CD4-positive, alpha-beta T cell treated with Interleukin-17A for 1 hour (primary cell): ENCODE results near the gene FLYWCH1.

ENCODE experiments used
- DNase-seq: peaks from one replicate; pipeline ENCODE4 v3.0.0-alpha.2; 2020

Gene FLYWCH1

DNA sequence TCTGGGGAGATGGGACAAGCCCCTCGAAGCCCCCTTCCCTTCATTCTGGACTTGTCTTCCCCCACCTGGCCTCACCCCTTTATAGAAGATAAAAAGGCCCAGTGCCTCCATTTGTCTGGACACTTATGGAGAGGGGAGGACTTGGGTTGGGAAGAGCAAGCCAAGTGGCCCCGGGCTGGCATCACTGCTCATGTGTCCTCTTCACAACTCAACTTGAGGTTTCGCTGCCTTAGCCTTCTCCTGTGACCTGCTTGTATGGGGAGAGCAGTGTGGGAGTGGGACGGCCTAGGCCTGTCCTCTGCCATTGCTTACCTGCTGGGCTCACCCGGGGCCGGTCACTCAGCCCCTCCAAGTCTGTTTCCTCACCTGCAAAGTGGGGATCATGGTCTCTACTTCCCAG, 58.8 kb downstream of the FLYWCH1 start:
- DNase-seq, result no peak

DNA sequence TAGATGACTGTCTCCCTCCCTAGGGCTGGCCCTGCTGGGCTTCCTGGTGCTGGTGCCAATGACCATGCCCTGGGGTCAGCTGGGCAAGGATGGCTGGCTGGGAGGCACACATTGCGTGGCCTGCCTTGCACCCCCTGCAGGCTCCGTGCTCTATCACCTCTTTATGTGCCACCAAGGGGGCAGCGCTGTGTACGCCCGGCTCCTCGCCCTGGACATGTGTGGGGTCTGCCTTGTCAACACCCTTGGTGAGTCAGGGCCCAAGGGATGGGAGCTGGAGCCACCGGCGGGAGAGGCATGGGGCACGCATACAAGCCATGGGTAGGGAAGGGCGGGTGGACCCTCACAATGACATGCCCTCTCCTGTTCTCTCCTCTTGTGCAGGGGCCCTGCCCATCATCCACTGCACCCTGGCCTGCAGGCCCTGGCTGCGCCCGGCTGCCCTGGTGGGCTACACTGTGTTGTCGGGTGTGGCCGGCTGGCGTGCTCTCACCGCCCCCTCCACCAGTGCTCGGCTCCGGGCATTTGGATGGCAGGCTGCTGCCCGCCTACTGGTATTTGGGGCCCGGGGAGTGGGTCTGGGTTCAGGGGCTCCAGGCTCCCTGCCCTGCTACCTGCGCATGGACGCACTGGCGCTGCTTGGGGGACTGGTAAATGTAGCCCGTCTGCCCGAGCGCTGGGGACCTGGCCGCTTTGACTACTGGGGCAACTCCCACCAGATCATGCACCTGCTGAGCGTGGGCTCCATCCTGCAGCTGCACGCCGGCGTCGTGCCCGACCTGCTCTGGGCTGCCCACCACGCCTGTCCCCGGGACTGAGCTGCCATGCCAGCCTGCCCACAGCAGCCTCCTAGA, 59.6 kb downstream of the FLYWCH1 start:
- DNase-seq, result no peak

DNA sequence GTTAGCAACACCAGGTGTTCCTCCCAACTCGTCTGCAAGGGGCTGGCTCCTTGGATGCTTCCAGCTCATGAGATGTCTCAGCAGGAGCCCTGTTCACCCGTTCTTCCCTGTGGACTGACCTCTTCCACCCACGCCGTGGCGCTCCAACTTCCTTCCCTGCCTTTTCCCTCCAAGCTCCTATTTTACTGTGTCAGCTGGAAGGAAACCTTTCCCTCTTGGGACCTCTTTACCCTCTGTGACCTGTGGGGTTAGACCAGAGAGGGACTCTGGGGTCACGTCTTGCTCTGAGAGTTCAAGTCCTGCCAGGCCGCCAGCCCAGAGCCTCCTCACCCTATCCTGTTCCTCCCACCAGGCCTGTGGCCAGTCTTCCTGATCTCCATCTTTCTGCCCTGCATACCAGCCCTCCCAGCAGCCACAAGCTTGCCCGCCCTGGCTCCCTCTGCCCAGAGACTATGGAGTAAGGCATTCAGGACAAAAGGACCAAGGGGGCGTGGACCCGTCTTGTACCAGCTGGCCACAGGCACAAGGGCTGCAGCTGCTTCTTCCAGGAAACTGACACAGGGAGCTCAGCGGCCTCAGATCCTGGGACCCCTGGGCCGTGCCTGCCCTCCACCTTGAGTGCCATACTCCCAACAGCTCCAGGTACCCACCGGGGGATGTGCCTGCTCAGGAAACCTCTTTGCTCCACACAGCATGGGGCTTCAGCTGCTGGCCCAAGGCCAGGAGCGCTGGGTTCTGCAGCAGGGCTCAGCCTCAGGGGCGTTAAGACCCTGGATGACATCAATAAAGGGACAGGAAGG, 60.5 kb downstream of the FLYWCH1 start:
- DNase-seq, result no peak

DNA sequence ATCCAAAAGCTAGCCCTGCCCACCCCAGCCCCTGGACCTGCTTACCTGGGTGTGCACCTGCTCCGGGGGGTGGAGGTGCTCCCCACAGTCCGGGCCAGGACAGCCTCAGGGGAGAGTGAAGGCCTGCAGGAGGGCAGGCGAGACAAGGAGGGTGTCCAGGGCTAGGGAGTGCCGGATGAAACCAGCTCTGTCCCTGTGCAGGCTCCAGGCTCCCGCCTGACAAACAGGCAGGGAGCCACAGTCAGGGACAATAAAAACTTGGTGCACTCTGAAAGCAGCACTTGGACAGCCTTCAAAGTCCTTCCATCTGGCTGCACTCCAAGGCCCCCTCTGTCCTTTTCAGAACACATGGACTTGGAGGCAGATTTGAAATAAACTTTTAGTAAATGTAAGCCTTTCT, 61.4 kb downstream of the FLYWCH1 start:
- no peak for DNase-seq

DNA sequence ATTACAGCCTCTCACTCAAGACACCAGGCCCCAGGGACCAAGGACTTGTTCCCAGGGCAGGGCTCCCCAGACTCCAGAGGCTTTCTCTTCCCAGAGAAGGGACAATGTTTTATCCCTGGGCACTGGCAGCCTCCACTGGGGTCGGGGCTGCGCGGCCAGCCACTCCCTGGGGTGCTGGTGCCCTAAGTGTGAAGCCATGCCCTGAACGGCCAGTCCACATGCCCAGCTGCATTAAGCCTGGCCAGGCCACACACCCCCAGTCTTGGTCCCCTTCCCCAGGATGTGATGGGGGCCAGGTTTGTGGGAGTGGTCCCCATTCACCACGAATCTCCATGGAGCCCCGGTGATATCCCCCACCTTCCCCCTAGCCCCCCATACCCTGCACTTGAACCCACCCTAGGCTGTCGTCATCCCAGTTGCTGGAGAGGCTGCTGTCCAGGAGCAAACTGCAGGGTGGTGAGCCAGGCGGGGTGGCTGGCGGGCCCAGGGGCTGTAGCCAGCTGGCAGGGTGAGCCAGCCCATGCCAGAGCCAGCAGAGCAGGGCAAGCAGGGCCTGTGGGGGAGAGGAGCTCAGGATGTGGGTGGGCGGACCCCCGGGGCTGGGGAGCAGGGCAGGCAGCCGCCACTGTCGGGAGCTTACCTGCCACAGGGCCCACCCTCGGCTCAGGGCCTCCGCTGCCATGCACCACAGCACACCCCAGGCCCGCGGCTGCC, 62.0 kb downstream of the FLYWCH1 start:
- DNase-seq, result no peak

DNA sequence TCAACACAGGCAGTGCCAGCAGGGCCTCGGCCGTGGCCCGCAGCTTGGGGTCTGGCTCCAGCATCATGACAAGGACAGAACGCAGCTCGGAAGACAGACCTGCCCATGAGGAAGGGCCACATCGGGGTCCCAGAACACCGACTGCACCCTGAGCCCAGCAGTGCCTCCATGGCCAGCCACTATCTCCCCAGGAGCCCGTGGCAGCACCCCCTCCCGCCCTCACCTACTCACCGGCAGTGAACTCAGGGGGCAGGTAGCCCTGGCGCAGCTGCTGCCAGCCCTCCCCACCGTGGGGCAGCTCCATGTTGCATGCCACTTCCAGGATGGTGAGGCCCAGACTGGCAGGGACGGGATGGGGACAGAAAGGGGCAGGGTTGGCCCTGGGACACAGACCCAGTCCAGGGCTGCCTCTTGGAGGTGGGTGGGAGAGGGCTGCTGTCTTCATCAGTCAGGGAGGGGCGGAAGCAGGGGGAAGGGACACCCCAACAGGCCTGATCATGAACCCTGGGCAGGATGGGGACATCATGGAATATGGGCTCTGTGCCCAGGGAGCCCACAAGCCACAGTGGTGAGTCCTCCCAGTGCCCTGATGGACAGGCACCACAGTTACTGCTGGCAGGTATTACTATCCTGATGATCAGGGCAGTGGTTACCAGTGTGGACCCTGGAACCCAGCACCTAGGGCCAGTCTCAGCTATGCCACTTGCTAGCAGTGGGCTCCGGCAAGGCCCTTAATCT, 62.8 kb downstream of the FLYWCH1 start:
- DNase-seq, result no peak

DNA sequence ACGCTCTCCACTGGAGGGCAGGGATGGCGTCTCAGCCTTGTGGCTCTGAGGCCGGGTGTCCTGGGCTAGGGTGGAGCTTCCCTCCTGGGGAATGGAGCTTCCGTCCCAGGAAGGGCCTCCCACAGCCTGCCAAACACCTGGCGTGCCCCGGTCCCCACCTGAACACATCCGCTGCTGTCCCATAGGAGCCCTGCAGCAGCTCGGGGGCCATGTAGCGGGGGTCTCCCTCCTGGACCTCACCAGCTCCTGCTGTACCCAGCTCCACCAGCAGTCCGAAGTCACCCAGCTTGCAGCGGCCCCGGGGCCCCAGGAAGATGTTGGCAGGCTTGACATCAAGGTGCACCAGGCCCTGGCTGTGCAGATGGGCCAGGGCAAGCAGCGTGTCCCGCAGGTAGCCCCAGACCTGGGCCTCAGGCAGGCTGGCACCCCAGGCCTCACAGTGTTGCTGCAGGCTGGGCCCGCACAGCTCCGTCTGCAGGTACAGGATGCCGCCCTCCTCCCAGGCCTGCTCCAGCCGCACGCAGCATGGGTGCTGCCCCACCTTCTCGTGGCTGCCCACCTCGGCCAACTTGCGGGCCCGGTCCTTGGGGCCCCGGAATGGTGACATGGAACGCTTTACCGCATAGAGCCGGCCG, 63.5 kb downstream of the FLYWCH1 start:
- no peak for DNase-seq

DNA sequence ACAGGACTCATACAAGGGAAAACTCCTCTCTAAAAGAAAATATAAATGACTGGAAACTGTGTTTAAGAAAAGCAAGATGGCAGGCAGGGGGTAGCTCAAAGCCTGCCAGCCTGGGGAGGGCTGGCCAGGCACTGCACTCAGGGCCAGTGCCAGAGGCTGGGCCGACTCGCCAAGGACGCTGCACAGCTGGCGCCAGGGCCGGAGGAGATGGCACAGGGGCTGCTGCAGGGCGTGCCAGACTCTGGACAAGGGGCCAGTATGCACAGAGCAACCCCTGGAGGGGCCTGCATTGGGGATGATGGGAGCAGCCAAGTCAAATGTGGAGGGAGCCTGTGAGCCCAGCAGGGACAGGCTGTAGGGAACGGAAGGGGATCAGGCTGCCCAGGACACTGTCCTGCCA, 64.5 kb downstream of the FLYWCH1 start:
- DNase-seq, result no peak

DNA sequence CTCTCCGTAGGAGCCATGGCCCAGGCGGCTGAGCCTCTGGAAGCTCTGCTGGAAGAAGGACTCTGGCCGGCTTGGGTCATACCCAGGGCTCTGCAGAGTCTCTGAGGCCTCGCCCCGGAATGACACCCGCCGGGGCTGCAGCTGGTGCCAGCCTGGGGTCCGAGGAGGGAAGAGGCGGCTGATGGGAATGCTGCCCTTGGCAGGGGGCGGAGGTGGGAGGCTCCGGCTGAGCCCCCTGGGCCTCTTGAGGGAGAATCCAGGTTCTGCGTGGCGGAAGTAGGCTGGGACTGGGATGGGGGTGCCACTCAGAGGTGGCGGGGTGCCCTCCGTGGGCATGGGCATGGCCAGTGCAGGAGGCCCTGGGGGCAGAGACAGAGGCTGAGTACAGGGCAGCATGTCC, 64.9 kb downstream of the FLYWCH1 start:
- no peak for DNase-seq

DNA sequence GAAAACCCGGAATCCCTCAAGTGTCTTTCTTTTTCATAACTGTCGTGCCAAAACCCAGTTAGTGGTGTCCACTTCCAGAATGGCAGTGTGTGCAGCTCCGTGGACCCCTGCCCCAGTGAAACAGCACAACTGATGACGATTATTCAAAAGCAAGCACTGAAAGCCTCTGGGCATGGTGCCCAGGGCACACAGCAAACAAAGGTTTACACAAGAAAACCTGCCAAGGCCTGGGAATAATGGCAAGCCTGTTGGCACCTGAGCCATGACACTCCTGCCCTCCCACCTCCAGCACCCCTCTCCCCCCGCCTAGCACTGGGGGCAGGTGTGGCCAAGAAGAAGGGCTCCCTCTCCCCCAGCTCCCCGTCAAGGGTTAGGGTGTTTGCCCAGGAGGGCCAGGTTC, 65.7 kb downstream of the FLYWCH1 start:
- no peak for DNase-seq

DNA sequence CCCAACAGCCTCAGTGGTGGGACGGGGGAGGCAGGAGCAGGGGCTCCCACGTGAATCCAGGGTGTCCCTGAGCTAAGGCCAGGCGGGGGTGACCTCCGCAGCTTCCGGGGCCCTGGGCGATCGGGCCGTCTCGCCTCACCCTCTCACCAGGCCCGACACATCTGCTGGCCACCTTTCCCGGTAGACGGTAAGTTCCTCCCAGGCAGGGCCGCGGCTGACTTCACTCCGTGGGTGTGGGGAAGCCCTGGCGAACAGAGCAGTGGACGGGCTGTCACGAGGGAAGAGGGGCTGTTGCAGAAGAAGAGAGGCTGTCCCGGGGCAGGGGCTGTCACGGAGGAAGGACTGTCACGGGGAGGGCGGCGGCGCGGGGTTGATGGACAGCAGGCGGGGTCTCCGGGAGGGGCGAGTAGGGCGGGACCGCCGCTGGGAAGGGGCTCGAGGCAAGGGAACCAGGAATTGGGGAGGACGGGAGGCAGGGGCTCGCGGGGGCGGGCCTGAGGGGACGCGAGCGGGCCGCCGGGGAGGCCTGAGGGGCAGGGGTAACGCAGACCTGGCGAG, 68.0 kb downstream of the FLYWCH1 start:
- no peak for DNase-seq

DNA sequence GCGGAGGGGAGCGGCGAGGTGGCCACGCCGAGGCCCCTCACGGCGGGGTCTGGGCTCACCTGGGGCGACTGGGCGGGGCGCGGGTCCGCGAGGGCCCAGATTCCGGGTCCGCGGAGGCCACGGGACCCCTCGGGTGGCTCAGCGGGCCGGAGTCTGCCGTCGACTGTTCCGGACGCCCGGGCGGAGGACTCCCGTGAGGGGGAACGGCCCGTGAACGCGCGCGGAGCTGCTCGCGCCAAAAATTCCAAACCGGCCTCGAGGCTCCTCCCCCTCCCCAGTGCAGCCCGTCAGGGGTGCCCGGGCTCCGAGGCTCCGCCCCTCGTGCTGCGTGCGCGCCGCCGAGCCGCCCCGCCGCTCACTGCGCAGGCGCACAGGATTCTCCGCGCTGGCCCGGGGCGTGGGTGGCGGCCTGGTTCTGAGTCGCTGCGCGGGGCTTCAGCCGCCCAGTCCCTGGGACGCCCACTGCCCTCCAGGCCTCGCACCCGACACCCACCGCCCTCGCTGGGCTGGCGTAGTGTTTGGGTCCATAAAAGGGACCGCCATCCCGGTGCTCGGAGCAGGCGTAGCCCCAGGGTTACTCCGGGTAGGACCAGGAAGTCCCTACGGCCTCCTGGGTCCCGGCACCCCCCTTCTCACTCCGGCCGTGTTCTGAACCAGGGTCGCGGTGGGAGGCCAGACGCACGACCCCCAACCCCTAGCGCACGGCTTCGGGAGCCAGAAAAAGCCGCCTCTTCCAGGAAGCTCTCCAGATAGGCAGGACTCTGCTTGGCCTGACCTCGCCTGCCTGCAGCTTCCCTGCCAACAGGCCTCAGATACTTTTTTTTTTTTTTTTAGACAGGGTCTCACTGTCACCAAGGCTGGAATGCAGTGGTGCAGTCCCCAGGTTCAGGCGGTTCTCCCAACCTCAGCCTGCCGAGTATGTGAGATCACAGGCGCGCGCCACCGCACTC, 68.8 kb downstream of the FLYWCH1 start, which contains the start of gene PKMYT1:
Gene PKMYT1, minus strand, starts transcription at position 220 of the 950 bp plus-strand sequence. CDS start 789 bp downstream, outside the sequence.
- DNase-seq, result peak; percentile 94

DNA sequence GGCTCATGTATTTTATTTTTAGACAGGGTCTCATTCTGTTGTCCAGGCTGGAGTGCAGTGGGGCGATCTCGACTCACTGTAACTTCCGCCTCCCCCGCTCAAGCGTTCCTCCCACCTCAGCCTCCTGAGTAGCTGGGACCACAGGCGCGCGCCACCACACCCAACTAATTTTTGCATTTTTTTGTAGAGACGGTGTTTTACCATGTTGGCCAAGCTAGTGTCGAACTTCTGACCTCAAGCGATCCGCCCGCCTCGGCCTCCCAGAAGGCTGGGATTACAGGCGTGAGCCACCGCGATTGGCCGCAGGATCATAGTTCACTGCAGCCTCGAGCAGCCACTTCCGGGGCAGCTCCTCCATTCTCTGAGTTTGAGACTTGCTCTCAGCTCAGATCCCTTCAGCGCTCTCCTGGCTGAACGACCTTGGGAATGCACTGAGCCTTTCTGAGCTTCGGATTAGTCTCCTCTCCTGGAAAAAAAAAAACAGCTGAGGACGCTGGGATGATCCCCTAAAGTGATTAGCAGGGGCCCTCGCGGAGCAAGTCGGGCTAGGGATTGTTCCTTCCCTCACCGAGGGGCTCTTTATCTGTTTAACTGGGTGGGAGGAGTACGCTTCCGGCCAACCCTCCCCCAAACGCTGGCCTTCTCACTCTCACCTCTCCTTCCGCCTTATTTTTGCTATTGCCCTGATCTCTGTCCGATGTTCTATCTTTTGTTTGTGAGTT, 69.6 kb downstream of the FLYWCH1 start:
- no peak for DNase-seq

DNA sequence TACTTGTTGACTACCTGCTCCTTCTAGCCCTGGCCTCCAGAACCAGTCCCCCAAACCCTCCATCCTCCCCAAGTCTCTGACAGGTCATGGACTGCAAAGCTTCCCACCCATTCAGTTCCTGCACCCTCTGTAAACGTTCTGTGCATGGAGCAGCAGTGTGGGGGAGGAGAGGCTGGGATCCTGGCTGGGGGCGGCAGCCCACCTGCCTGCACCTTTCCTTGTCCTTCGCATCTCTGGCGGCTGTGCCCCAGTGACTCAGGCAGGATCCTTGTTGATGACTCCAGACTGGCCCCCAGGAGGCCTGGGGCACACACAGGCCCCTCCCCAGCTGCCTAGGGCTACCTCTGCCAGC, 70.1 kb downstream of the FLYWCH1 start:
- no peak for DNase-seq

DNA sequence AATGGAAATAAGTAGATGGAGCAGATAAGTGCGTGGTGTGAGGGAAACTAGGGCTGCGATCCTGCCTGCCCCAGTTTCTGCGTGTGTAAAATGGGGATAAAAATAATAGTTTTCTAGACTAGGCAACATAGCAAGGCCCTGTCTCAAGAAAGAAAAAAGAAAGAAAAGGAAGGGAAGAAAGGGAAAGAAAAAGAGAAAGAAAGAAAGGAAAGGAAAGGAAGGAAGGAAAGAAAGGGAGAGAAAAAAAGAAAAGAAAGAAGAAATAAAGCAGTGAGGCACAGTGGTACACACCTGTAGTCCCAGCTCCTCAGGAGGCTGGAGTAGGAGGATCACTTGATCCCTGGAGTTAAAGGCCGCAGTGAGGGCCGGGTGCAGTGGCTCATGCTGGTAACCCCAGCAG, 70.7 kb downstream of the FLYWCH1 start:
- DNase-seq, result no peak

DNA sequence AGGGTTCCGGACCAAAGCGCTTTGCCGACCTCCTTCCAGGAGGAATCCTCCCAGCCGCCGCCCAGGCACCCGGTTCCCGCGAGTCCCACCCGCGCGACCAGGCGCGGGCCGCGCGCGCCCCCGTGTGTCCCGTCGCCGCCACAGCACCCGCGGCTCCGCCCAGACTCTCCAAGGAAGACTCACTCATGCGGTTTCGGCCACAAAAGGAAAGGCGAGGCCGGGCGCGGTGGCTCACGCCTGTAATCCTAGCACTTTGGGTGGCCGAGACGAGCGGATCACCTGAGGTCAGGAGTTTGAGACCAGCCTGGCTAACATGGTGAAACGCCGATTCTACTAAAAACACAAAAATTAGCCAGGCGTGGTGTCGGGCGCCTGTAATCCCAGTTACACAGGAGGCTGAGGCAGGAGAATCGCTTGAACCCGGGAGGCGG, 72.0 kb downstream of the FLYWCH1 start:
- DNase-seq, result peak; percentile 71

DNA sequence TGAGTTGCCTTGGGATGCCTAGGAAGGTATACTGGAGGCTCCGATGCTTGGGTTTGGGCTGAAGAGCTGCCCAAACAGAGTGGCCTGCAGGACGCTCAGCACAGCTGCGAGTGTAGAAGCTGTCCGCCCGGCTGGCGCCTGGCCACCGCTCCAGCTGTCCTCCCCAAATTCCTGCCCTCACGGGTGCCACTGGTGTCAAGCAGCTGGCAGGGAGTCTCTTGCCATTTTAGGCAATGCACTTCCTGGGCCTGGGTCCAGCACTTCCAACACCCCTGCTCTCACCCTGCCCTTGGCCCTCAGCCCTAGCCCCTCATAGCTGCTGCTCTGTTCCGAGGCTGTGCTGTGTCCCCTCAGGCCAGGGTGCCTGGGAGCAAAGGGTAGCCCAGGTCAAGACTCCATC, 73.7 kb downstream of the FLYWCH1 start:
- DNase-seq, result no peak

DNA sequence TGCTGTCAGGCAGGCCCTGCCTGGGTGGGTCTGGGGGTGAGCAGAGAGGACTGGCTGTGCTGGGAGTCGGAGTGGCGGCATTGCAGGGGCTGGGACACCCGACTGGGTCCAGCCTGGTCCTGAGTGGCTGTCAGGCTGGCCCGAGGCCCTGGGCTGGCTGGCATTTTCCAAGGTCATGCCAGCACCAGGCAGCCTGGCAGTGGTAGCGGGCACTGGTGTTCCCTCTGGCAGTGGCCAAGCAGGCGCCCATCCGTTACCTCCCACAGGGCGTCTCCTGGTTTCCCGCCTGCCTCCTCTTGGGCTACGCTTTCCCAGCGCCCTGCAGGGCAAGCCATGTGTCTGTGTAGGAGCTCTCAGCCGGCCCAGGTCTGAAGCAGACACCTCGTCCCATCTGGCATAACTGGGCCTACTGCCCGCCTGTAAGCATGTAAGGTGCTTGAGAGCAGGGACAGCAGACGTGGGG, 74.2 kb downstream of the FLYWCH1 start:
- no peak for DNase-seq

DNA sequence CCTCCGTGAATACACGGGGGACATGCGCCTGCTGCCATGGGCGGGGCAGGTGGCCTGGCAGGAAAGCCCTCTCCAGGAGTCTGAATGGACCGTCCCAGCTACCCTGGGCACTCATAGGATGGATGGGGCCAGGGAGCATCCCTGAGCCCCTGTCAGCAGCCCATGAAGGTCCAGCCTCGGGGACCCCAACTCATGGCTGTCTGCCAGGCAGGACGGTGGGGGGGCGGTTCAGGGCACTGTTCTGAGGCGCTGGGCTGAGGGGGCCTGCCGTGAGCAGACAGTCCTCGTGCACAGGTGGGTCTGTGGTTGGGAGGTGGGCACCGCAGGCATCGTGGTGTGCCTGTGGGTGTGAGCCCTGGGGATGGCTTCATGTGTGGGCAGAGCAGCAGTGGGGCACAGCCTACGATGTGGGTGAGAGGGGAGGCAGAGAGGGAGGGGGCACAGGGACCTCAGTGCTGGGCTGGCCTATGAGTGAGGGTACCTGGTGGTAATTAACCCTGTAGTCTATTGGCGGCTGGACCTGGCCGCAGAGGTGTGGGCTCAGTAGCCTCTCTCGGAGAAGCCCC, 75.0 kb downstream of the FLYWCH1 start:
- no peak for DNase-seq

DNA sequence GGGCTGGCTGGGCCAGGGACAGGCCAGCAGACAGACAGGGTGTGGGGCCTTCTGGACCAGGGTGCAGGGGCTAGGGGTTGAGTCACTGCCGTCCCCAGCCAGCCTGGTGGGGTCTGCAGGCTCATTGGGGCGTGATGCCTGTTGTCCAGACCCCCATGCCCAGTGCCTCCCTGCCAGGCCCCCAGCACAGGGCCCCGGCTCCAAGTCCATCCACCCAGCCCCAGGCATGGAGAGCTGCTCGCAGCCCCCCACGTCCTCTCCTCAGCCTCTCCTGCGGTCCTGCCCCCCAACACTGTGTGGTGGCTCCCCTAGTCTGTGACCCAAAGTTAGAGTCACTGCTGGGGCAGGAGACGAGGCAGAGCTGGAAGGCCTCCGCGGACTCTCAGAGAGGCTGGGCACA, 75.6 kb downstream of the FLYWCH1 start:
- no peak for DNase-seq
